ENCODE results near the gene LSAMP. TPM values are rescaled to one million over a fixed set of nuclear protein-coding genes. Genes with fewer than 3 reads are reported as not detected.

Gene LSAMP
- total RNA-seq, 1 experiment from 2014 or later: 0.15 TPM

DNA sequence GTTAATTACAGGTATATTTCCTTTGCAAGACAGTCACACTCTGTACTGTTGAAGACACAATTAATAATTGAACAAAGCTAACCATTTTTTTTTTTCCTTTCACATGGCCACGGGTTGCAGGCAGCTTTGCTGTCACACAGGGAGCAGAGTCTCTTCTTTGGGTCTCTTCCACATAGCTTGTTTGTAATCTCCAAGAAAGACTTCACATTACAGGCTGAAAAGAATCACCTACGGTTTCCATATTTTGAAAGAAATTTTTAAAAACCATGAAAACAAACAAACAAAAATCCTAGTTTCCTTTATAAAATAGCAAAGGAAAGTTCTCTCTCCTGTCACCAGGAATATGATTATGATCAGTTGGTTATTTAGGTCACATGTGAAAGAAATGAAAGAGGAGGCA lies 429.4 kb downstream of the LSAMP start:
- no peaks in the 10 kb centered on the region for H3K9me3 ChIP-seq (ENCODE audit: low read length)
- no peak overlapping the region for H3K4me2 ChIP-seq (ENCODE audit: low read length)
- H3K79me2 ChIP-seq (ENCODE audit: low read length): no peaks in the 10 kb centered on the region
- H3F3A ChIP-seq (ENCODE audit: low read length, unreplicated experiment): no peaks in the 10 kb centered on the region
- no peak overlapping the region for H3K27ac ChIP-seq (ENCODE audit: low read length)
- H3K9me2 ChIP-seq (replicated peaks; ENCODE audit: low read length): no peaks in the 10 kb centered on the region
- no peak overlapping the region for H2AFZ ChIP-seq (ENCODE audit: low read length)
- ATAC-seq (no peak), DNase-seq (no peak)
- ChIA-PET POLR2A (ENCODE audit: unreplicated experiment) (no interaction called here), CTCF (no interaction called here)
- no peaks in the 10 kb centered on the region for H4K20me1 ChIP-seq (ENCODE audit: low read length)
- no peak overlapping the region for H3K4me3 ChIP-seq (ENCODE audit: low read length)
- no peaks in the 10 kb centered on the region for H3K27me3 ChIP-seq (ENCODE audit: low read length)
- TF ChIP-seq EZH2phosphoT487 (IDR thresholded peaks at IDR 0.05; ENCODE audit: borderline replicate concordance, low read length): no peak
- no peak for TF ChIP-seq EZH2 (IDR thresholded peaks at IDR 0.05; ENCODE audit: low read length, unreplicated experiment)
- TF ChIP-seq, protein P1, sequence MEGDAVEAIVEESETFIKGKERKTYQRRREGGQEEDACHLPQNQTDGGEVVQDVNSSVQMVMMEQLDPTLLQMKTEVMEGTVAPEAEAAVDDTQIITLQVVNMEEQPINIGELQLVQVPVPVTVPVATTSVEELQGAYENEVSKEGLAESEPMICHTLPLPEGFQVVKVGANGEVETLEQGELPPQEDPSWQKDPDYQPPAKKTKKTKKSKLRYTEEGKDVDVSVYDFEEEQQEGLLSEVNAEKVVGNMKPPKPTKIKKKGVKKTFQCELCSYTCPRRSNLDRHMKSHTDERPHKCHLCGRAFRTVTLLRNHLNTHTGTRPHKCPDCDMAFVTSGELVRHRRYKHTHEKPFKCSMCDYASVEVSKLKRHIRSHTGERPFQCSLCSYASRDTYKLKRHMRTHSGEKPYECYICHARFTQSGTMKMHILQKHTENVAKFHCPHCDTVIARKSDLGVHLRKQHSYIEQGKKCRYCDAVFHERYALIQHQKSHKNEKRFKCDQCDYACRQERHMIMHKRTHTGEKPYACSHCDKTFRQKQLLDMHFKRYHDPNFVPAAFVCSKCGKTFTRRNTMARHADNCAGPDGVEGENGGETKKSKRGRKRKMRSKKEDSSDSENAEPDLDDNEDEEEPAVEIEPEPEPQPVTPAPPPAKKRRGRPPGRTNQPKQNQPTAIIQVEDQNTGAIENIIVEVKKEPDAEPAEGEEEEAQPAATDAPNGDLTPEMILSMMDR (conservative IDR thresholded peaks at IDR 0.05; ENCODE audit: low read depth, low read length): no peak
- H3K9ac ChIP-seq (ENCODE audit: low read length): no peak overlapping the region
- no peaks in the 10 kb centered on the region for H3K4me1 ChIP-seq (ENCODE audit: insufficient read depth, low read length)
- intact Hi-C loops (cut with micrococcal nuclease): no loop called here
- no peaks in the 10 kb centered on the region for H3K36me3 ChIP-seq (ENCODE audit: low read depth, low read length)
- no TSS peak for BruUV-seq (replicated peaks)

DNA sequence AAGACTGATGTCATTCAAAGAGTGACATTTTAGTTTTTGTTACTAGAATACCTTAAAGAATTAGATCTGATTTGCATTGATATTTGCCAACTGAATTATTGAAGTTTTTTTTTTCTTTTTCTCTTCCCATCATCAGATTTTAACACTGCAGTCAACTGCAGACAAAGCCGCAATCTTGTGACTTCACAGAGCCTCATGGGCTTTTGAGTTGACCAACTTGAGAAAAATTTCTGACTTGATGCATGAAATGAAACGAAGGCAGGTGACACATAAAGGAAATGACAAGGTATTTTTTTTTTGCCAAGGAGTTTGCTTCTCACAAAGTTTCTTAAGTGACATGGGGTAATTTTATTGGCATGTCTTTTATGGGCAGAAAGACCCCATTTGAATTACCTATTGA lies 438.3 kb downstream of the LSAMP start:
- no peak overlapping the region for H3K27ac ChIP-seq (ENCODE audit: low read length)
- no peak overlapping the region for H3K9ac ChIP-seq (ENCODE audit: low read length)
- no peaks in the 10 kb centered on the region for H3F3A ChIP-seq (ENCODE audit: low read length, unreplicated experiment)

DNA sequence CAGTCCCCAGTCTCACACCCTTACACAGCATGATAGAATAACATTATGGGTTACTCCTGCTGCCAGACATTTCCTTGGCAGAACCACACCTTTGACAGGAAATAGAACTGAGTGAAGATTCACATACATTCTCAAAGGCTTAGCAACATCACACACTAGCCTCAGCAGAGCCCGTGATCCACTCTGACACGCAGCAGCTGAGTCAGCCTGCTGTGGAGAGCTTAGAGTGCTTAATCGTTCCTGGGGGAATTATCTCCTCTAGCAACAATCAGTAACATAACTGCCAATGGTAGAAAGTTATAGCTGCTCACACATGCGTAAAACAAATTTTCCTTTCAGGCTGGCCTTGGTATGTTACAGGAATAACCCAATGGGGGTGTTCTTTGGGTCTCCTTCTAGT lies 439.9 kb downstream of the LSAMP start:
- H3K4me2 ChIP-seq (ENCODE audit: low read length): 0 out of 2 replicates have a peak overlapping the region, but pooled peaks have one; percentile 4

More for the DNA sequence above, 438.3 kb downstream of the LSAMP start:
- no peak overlapping the region for H3K4me3 ChIP-seq (ENCODE audit: low read length)
- no peaks in the 10 kb centered on the region for H3K79me2 ChIP-seq (ENCODE audit: low read length)
- no peaks in the 10 kb centered on the region for H3K9me2 ChIP-seq (replicated peaks; ENCODE audit: low read length)
- no peaks in the 10 kb centered on the region for H4K20me1 ChIP-seq (ENCODE audit: low read length)
- H3K4me1 ChIP-seq (ENCODE audit: insufficient read depth, low read length): peaks cover 13% of the 10 kb centered on the region
- H2AFZ ChIP-seq (ENCODE audit: low read length): no peak overlapping the region
- no TSS peak for BruUV-seq (replicated peaks)
- CTCF ChIA-PET: no interaction called here
- POLR2A ChIA-PET (ENCODE audit: unreplicated experiment): no interaction called here
- H3K36me3 ChIP-seq (ENCODE audit: low read depth, low read length): no peaks in the 10 kb centered on the region
- H3K9me3 ChIP-seq (ENCODE audit: low read length): no peaks in the 10 kb centered on the region
- intact Hi-C loops (cut with micrococcal nuclease): loop anchor here (5.0 kb wide), 1 partner anchor 50 kb away; no protein-coding TSS in a partner anchor
- DNase-seq (peak; percentile 12), ATAC-seq (no peak)
- H3K27me3 ChIP-seq (ENCODE audit: low read length): no peaks in the 10 kb centered on the region
- no peak overlapping the region for H3K4me2 ChIP-seq (ENCODE audit: low read length)
- no peak for TF ChIP-seq EZH2phosphoT487 (IDR thresholded peaks at IDR 0.05; ENCODE audit: borderline replicate concordance, low read length)
- TF ChIP-seq, protein P1 (conservative IDR thresholded peaks at IDR 0.05; ENCODE audit: low read depth, low read length): no peak
- TF ChIP-seq EZH2 (IDR thresholded peaks at IDR 0.05; ENCODE audit: low read length, unreplicated experiment): no peak

More for the DNA sequence above, 439.9 kb downstream of the LSAMP start:
- H3K9me3 ChIP-seq (ENCODE audit: low read length): no peaks in the 10 kb centered on the region
- H3F3A ChIP-seq (ENCODE audit: low read length, unreplicated experiment): no peaks in the 10 kb centered on the region
- peak; percentile 76 for DNase-seq
- H3K4me3 ChIP-seq (ENCODE audit: low read length): no peak overlapping the region
- CTCF ChIA-PET: interaction anchor here (0.6 kb wide), 1 partner anchor 24 kb away, joined by 3 read pairs; no protein-coding TSS in a partner anchor
- POLR2A ChIA-PET (ENCODE audit: unreplicated experiment): no interaction called here
- H3K4me1 ChIP-seq (ENCODE audit: insufficient read depth, low read length): peaks cover 27% of the 10 kb centered on the region
- H3K79me2 ChIP-seq (ENCODE audit: low read length): no peaks in the 10 kb centered on the region
- no peaks in the 10 kb centered on the region for H4K20me1 ChIP-seq (ENCODE audit: low read length)
- TF ChIP-seq EZH2phosphoT487 (IDR thresholded peaks at IDR 0.05; ENCODE audit: borderline replicate concordance, low read length): no peak
- TF ChIP-seq EZH2 (IDR thresholded peaks at IDR 0.05; ENCODE audit: low read length, unreplicated experiment): no peak
- TF ChIP-seq, protein P1 (conservative IDR thresholded peaks at IDR 0.05; ENCODE audit: low read depth, low read length): no peak
- no peaks in the 10 kb centered on the region for H3K9me2 ChIP-seq (replicated peaks; ENCODE audit: low read length)
- intact Hi-C loops (cut with micrococcal nuclease): loop anchor here (5.0 kb wide), 1 partner anchor 52 kb away; no protein-coding TSS in a partner anchor
- H2AFZ ChIP-seq (ENCODE audit: low read length): no peak overlapping the region
- no peak overlapping the region; the same call in 1 of the 2 replicates for H3K9ac ChIP-seq (ENCODE audit: low read length)
- no peaks in the 10 kb centered on the region for H3K36me3 ChIP-seq (ENCODE audit: low read depth, low read length)
- ATAC-seq: peak; percentile 95
- no peaks in the 10 kb centered on the region for H3K27me3 ChIP-seq (ENCODE audit: low read length)
- no TSS peak for BruUV-seq (replicated peaks)
- peak overlapping the region; percentile 71 for H3K27ac ChIP-seq (ENCODE audit: low read length)

All from PC-3 (cell line).